Neural cell (in vitro differentiated cells): ENCODE results near the gene FRMD4B.

Experiments used
- EP300 ChIP-seq: fragments of 450-650 bp; conservative IDR thresholded peaks from 2 replicates; pipeline ENCODE4 v1.6.1; 2014; ENCODE audit warnings: antibody characterized with exemption, mild to moderate bottlenecking, moderate library complexity; ENCODE audit not compliant: poor library complexity, severe bottlenecking
- TF ChIP-seq, protein P1 (sequence below): fragments of 450-650 bp; IDR thresholded peaks from 2 replicates; pipeline ENCODE4 v1.5.1; 2014; ENCODE audit warnings: antibody characterized with exemption, mild to moderate bottlenecking, moderate library complexity; ENCODE audit not compliant: poor library complexity, severe bottlenecking

DNA sequence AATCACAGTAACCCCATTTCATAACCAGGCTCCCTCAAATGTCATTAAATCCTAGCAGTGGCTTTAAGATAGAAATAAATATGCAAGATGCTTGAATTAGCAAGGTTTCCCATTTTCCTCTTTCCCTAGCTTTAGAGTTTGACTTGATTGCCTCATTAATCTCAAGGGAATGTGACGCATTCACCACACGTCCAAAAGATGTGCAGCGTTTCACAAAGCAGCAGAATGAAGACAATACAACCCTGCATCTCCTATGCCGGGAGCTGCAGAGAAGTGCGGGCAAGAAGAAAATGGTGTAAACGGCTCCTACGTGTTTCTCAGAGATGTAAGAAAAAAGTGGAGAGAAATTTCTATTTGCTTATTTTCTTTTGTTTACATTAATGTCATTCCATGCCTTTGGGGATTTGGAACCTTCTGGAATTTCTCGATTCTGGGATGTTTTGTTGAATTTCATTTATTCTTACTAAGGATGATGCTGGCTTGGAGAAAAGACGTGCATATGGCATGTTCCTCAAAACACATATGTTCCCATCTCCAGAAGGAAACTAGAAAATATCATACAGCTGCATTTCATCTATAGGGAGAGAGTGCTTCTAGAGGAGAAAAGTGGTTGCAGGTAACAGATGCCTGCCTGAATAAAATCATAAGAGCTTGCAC lies 27.8 kb upstream of the FRMD4B start:
- no peak for TF ChIP-seq EP300
- TF ChIP-seq, protein P1, sequence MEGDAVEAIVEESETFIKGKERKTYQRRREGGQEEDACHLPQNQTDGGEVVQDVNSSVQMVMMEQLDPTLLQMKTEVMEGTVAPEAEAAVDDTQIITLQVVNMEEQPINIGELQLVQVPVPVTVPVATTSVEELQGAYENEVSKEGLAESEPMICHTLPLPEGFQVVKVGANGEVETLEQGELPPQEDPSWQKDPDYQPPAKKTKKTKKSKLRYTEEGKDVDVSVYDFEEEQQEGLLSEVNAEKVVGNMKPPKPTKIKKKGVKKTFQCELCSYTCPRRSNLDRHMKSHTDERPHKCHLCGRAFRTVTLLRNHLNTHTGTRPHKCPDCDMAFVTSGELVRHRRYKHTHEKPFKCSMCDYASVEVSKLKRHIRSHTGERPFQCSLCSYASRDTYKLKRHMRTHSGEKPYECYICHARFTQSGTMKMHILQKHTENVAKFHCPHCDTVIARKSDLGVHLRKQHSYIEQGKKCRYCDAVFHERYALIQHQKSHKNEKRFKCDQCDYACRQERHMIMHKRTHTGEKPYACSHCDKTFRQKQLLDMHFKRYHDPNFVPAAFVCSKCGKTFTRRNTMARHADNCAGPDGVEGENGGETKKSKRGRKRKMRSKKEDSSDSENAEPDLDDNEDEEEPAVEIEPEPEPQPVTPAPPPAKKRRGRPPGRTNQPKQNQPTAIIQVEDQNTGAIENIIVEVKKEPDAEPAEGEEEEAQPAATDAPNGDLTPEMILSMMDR, result no peak
